BLaER1 treated with 17β-estradiol and CSF1 and Interleukin-3, amounts not matched to agents 10 nM and 100 nM (cell line): ENCODE data around the gene FAM209B.

Experiments used
- H3K27ac ChIP-seq, 11 experiments: shearing (Covaris generic); formaldehyde crosslinking; 2 replicates each; pipeline ENCODE4 v1.8.1; 2022
- H3K27me3 ChIP-seq, 11 experiments: shearing (Covaris generic); formaldehyde crosslinking; 2 replicates each; pipeline ENCODE4 v1.8.1; 2022
- H3K36me3 ChIP-seq, 11 experiments: shearing (Covaris generic); formaldehyde crosslinking; 2 replicates each; pipeline ENCODE4 v1.8.1; 2022
- H3K4me1 ChIP-seq, 10 experiments: shearing (Covaris generic); formaldehyde crosslinking; 2 replicates each; pipeline ENCODE4 v1.8.1; 2022
- H3K4me2 ChIP-seq, 11 experiments: shearing (Covaris generic); formaldehyde crosslinking; 2 replicates each; pipeline ENCODE4 v1.8.1; 2022
- H3K4me3 ChIP-seq, 10 experiments: shearing (Covaris generic); formaldehyde crosslinking; 2 replicates each; pipeline ENCODE4 v1.8.1; 2022
- H3K9ac ChIP-seq, 11 experiments: shearing (Covaris generic); formaldehyde crosslinking; 2 replicates each; pipeline ENCODE4 v1.8.1; 2022
- H3K9me3 ChIP-seq, 11 experiments: shearing (Covaris generic); formaldehyde crosslinking; replicated peaks in 1 of 11; 2 replicates each; pipeline ENCODE4 v1.8.1; 2022
- H4K20me1 ChIP-seq, 11 experiments: shearing (Covaris generic); formaldehyde crosslinking; 2 replicates each; pipeline ENCODE4 v1.8.1; 2022
- Cebpa-rat ChIP-seq, 11 experiments: shearing (Covaris generic); IDR thresholded peaks; 2 replicates each; pipeline ENCODE4 v1.8.1; 2022

Gene FAM209B

GRCh38 chr20:56575961-56576360 is 42.9 kb downstream of the FAM209B start:
- Histone ChIP-seq H3K27me3 (no peaks in the 10 kb centered on the region), H3K4me2 (no peak overlapping the region), H3K36me3 (no peaks in the 10 kb centered on the region), H4K20me1 (no peaks in the 10 kb centered on the region), H3K27ac (no peak overlapping the region), H3K9ac (no peak overlapping the region), H3K4me1 (peaks cover 0 to 10% (median 0%) of the 10 kb centered on the region in 10 experiments; a peak in 5 of 20 replicates), H3K9me3 (peaks cover 0 to 6% (median 4%) of the 10 kb centered on the region in 11 experiments; a peak in 10 of 22 replicates), H3K4me3 (no peak overlapping the region)
- TF ChIP-seq Cebpa-rat (IDR thresholded peaks at IDR 0.05): no peak

GRCh38 chr20:56579301-56579710 is 46.3 kb downstream of the FAM209B start:
- no peak overlapping the region for H3K4me3 ChIP-seq

GRCh38 chr20:56580226-56580625 is 47.2 kb downstream of the FAM209B start:
- no peak for TF ChIP-seq Cebpa-rat (IDR thresholded peaks at IDR 0.05)

More at GRCh38 chr20:56579301-56579710, 46.3 kb downstream of the FAM209B start:
- Histone ChIP-seq H4K20me1 (no peaks in the 10 kb centered on the region), H3K4me2 (no peak overlapping the region), H3K27me3 (no peaks in the 10 kb centered on the region), H3K9me3 (no peaks in the 10 kb centered on the region), H3K36me3 (no peaks in the 10 kb centered on the region), H3K4me1 (peaks cover 0 to 16% (median 12%) of the 10 kb centered on the region in 10 experiments; a peak in 14 of 20 replicates), H3K27ac (no peak overlapping the region), H3K9ac (no peak overlapping the region)
- TF ChIP-seq Cebpa-rat (IDR thresholded peaks at IDR 0.05): no peak

GRCh38 chr20:56581701-56582100 is 48.7 kb downstream of the FAM209B start:
- Histone ChIP-seq H3K36me3 (no peaks in the 10 kb centered on the region), H3K27ac (no peak overlapping the region), H3K4me2 (peak overlapping the region in 2 of 11 experiments; percentile 58 to 66; a peak in 2 of 22 replicates), H3K4me1 (peaks cover 0 to 16% (median 12%) of the 10 kb centered on the region in 10 experiments; a peak in 14 of 20 replicates), H3K4me3 (no peak overlapping the region), H3K9me3 (no peaks in the 10 kb centered on the region), H3K9ac (no peak overlapping the region), H4K20me1 (no peaks in the 10 kb centered on the region), H3K27me3 (no peaks in the 10 kb centered on the region)
- TF ChIP-seq Cebpa-rat (IDR thresholded peaks at IDR 0.05): no peak

More at GRCh38 chr20:56580226-56580625, 47.2 kb downstream of the FAM209B start:
- no peaks in the 10 kb centered on the region for H4K20me1 ChIP-seq
- no peak overlapping the region for H3K4me2 ChIP-seq
- no peaks in the 10 kb centered on the region for H3K9me3 ChIP-seq
- no peaks in the 10 kb centered on the region for H3K27me3 ChIP-seq
- no peak overlapping the region for H3K27ac ChIP-seq
- no peak overlapping the region for H3K4me3 ChIP-seq
- H3K36me3 ChIP-seq: no peaks in the 10 kb centered on the region
- peaks cover 0 to 16% (median 12%) of the 10 kb centered on the region in 10 experiments; a peak in 14 of 20 replicates for H3K4me1 ChIP-seq
- no peak overlapping the region for H3K9ac ChIP-seq

- Histone ChIP-seq H3K27ac (peak overlapping the region in 5 of 11 experiments; percentile 15 to 39 (median 30); a peak in 6 of 22 replicates), H4K20me1 (no peaks in the 10 kb centered on the region)
- TF ChIP-seq Cebpa-rat (IDR thresholded peaks at IDR 0.05): no peak
These were observed 49.5 kb downstream of the FAM209B start for GRCh38 chr20:56582542-56582941.

GRCh38 chr20:56584916-56585315 is 51.9 kb downstream of the FAM209B start:
- no peak for TF ChIP-seq Cebpa-rat (IDR thresholded peaks at IDR 0.05)
- H3K27ac ChIP-seq: no peak overlapping the region
- no peak overlapping the region for H3K4me2 ChIP-seq
- no peaks in the 10 kb centered on the region for H3K27me3 ChIP-seq
- H3K36me3 ChIP-seq: no peaks in the 10 kb centered on the region
- no peak overlapping the region for H3K4me3 ChIP-seq
- peaks cover 0 to 16% (median 12%) of the 10 kb centered on the region in 10 experiments; a peak in 14 of 20 replicates for H3K4me1 ChIP-seq
- no peak overlapping the region for H3K9ac ChIP-seq
- no peaks in the 10 kb centered on the region for H4K20me1 ChIP-seq
- H3K9me3 ChIP-seq: no peaks in the 10 kb centered on the region

More at GRCh38 chr20:56582542-56582941, 49.5 kb downstream of the FAM209B start:
- Histone ChIP-seq H3K9me3 (no peaks in the 10 kb centered on the region), H3K4me2 (peak overlapping the region in 10 of 11 experiments; percentile 2 to 66 (median 44); a peak in 18 of 22 replicates), H3K9ac (no peak overlapping the region), H3K4me3 (no peak overlapping the region), H3K4me1 (peaks cover 0 to 16% (median 12%) of the 10 kb centered on the region in 10 experiments; a peak in 14 of 20 replicates), H3K27me3 (no peaks in the 10 kb centered on the region), H3K36me3 (no peaks in the 10 kb centered on the region)
